GM21619 (cell line): Measurements from ENCODE around the gene GALT.

Experiments
- ATAC-seq: cut with Tn5 transposase; IDR thresholded peaks from one replicate; pipeline ENCODE4 v1.9.1; 2021; ENCODE audit not compliant: unreplicated experiment

The GALT gene

DNA sequence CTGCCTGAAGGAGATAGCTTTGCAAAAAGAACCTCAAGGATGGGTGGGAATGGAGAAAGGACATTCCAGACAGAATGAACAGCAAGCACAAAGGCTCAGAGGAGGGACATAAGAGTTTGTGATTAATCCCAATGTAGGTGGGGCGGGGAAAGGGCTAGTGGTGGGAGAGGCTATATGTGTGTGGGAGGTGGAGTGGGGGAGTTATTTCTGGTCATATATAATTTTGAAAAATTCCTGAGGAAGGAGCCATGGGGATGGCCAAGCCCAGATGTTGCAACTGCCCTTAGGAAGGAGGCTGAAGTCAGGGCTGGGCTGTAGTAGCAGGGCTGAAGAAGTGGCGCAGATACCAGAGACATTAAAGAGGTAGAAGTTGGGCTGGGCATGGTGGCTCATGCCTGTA, 29.4 kb downstream of the GALT start:
- ATAC-seq, result no peak

DNA sequence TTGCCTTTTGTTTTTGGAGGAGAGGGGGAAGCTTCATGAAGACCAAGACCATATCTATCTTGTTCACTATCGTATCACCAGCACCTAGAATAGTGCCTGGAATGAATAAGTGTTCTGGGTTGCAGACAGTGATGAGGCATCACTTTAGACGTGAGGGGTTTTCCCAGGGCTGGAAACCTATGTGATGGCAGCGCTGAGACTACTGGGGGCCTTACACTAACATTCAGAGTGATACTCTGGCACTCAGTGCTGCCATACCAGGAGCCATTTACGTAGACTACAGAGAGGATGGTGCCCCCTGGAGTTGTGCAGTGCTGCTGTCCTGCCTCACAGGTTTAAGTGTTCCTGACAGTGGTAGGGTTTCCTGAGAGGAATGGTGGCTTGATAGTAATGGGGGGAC, 37.7 kb downstream of the GALT start:
- no peak for ATAC-seq

DNA sequence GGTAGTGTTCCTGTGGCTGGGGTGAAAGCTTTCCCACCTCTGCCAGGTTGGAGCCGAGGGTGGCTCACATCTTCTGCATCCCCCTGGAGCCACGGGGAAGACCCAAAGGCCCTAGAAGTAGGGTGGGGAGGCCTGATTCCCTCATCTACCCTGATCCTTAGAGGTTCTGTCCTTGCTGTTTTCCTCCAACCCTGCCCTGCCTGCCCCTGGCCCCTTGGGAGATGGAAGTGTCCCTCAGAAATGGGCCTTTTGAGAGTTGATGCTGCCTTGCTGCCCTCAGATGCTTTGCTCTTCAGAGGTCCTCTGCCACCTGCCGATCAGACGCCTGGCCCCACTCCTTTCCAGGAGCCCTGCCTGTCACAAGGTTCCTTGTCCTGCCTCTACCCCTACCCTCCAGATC, 38.3 kb downstream of the GALT start:
- no peak for ATAC-seq

DNA sequence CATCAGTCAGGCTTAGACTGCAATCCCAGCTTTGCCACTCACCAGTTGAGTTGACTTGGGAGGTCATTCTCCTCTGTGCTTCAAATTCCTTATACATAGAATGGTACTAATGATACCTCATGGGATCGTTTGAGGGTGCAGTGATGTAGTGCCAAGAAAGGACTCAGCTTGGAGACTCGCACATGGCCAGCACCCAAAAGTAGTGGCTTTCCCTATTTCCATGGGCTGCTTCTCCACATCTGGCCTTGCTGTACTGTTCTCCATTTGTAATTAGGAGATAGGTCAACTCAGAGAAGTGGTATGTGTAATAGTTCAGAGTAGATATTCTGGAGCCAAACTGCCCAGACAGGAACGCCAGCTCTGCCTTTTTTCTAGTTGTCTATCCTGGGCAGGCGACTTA, 39.1 kb downstream of the GALT start:
- ATAC-seq, result no peak

DNA sequence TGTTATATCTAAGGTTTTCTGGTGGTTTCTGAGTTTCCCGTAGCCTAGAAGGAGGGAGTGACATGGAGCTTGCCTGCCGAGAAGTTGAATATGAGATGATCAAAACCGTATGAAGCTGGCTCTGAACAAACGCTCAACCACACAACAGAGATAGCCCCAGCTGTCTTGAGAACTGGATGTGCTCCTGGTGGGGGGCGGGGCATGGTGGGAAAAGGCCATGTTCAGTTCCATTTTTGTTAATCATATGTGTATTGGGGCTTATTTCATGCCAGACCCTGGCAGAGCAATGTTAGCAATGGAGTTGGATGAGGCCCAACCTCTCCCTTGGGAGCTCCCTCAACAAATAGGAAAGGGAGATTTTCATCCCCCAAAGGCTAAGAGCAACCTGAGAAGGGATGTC, 39.8 kb downstream of the GALT start:
- no peak for ATAC-seq

DNA sequence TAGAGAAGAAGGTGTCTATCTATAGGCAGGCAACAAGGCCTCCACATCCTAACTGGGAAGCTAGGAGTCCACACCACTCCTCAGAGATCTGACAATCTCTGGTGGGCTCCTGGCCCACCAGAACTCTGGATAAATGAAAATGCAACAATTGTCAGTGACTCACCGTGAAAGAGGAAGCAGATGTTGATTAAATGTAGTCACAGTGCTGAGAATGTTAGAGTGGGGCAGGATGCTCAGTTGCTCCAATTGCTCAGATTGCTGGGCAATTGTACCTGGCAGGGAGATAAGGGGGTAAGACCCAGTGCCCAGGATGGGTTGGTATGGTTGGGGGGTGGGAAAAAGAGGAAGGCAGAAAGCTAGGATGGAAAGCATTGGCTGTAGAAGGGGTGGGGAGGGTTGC, 40.3 kb downstream of the GALT start:
- ATAC-seq, result no peak

DNA sequence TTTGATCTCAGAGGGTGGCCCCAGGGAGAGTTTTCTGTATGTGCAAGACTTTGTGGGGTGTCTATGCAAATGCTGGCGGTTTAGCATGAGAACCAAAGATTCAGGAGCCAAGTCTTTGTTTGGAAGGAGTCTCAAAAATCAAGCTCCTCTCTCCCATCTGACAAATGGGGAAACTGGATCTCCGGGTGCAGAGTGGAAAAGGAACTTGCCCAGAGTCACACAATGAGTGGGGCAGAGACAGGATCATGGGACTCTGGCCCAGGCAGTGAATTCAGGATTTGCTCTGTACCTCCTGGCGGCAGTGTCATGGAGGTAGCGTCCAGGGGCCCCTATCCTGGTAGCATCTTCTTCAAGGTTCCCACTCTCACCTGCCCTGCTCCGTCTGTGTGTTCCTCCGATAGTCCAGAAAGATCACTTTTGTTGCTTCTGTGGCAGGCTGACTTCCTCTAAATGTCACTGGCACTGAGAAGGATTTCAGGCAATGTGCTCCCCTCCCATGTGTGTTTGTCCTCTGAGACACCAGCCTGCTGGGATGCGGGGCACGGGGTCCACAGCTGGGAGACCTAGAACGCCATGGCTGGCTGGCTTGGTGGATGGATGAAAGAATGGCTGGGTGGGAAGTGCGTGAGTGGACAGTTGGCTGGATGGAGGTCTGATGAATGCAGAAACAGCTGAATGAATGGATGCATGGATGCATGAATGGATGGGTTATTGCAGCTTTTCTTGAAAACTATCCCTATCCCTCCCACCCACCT, 41.0 kb downstream of the GALT start:
- ATAC-seq, result no peak

DNA sequence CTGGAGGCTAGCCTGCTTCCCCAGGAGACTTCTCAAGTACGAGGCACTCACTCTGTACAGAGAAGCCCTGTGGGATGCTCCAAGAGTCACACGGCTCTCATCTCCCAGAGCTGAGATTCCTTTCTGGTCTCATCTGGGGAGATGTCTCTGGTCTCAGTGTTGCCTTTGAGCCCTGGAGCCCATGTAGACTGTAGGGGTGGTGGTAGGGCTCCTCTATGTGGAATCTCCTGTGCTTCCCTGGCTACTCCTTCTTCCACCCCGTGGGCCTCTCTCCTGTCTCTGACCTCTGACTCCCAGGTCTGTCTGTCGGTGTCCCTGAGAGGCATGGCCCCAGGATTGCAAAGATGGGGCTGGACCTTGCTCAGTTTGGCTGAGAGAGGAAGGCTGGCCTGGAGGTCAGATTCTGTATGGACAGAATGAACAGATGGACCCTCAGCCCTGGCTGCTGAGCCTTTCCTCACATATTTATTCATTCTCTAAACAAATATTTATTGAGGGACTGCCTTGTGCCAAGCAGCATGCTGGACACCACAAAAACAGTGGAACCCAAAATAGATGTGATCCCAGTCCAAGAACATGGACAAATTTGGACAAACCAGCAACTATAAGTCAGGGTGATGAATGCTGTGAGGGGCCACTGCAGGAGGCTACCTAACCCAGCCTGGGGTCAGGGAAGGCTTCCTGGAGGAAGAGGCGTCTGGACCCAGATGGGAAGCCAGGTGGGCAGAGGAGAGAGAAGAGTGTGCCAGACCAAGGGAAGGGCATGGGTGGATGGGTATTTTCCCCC, 42.0 kb downstream of the GALT start:
- no peak for ATAC-seq

DNA sequence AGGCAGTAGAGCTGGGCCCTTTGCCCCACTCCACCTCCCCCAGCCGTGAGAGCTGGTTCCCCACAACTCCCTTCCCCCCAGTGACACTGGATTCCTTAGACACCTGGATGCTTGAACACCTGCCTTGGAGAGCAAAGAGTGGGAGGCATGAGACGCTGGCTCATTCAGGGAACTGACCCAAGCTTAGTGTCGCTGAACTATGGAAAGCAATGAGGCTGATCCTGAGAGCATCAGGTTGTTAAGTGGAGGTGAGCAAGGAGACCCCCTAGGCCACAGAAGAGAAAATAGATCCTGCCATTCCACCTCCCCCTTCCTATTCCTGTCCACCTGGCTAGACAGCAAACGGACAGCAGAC, 42.6 kb downstream of the GALT start:
- no peak for ATAC-seq

DNA sequence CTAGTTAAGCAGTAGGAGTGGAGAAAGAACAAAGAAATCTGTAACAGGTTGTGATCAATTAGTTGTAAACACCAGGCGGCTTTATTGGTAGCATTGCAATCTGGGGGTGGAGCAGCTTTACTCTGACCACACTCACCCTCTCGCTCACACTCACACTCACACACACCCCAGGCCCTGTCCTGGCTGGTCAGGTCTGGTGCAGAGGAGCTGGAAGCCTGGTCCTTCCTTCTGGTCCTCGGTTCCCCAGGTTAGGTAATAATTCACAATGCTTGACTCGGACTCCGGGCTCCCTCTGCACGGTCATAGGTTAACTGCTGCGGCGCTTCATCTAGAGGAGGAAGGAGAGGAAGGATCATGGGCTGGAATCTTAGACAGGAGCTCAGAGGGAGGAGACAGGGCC, 43.0 kb downstream of the GALT start:
- no peak for ATAC-seq

DNA sequence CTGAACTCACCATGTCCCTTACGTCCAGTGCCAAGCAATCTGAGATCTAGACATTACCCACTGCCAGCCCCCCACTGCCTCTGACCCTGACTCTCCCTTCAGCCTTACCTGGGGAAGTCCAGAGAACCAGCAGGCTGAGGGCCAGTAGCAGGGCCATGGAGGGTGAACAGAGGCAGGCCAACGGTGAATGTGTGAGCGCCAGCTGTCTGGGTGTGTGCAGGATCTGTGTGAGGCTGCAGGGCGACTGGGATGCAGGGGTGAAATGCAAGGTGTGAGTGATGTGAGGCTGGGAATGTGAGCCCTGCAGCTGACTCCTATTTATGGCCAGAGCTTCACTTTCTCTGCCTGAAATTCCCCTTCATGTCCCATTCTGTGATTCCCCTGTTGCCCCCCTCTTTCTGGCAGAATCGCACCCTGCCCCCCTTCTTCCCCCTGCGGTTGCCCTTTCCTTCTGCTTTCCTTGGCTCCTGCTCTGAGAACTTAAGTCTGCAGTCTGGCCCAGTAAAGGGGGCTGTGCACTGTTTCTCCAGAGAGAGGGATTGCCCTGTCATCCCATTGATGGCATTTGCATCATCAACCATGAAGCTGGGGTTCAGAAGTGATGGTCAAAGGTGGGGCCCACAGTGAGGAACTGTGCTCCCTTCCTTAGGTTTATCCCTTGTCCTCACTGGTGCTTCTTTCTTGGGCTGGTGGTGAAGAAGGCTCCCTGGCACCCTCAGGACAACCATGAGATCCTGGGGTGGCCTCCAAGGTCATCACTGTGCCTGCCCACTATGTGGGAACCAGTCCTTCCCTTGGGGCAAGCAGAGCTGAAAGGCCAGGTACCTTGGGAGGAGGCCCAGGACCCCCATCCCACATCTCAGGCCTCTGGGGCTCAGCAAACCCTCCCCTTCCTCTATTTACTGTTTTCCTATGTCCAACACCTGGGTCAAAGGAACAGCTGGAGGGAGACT, 44.8 kb downstream of the GALT start, which contains the start of gene CCL19:
Gene CCL19 (minus strand): TSS at position 294 of the 953 bp plus-strand sequence. CDS start 137 bp downstream, at position 157.
- ATAC-seq, result no peak

DNA sequence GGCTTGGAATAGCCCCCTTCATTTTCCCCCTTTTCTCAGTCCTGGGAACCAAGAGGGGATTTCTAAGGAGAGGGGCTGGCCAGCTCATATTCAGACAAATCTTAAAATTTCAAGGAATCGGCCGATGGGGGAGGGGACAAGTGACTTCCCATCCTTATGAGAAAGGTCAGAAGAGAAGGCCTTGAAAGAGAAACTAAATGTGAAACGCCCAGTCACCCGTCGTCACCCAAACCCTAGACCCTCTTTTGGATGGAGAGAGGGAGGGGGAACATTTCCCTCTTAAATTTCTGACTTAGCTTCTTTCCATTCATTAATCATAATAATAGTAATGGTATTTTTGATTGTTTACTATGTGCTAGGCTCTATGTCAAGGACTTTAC, 45.5 kb downstream of the GALT start:
- no peak for ATAC-seq

DNA sequence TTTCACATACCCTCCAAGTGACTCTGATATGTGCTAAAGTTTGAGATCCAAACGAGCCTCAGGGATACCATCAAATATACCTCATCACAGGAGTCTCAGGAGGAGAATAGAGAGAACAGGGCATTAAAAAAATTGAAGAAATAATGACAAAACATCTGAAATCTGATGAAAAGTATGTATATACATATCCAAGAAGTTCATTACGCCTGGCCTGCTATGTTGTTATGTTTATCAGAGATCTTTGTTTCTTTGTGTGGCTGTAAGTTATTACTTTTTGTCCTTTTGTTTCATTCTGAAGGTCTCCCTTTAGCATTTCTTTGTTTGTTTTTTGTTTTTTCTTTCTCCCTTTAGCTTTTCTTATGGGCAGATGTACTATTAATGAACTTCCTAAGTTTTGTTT, 47.1 kb downstream of the GALT start:
- no peak for ATAC-seq

DNA sequence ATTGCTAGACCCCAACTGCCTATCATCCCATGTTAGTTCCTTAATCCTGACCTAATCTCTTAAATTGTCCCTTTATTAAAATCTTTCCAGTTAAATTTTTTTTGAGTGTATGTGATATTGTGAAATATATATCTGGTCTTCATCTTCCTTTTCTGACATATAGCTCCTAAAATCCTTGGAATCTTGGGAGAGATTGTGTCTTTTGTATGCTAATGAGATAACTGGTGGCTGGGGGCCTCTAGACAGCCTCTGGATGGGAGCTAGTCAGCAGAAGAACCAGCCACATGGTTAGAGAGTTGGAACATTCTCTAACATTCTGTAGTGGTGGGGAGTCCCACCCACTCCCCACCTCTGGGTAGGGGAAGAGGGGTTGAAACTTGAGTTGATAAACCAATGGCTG, 48.3 kb downstream of the GALT start:
- ATAC-seq, result no peak
